ENCODE data around the gene SALL2. TPM values are rescaled to one million over a fixed set of nuclear protein-coding genes. Genes with fewer than 3 reads are reported as not detected.

Gene SALL2
- total and polyA plus RNA-seq, 2 of the 8 experiments (the other 6 are each of a cell fraction or from before 2014, with no cell fraction given), result 310 to 360 TPM

DNA sequence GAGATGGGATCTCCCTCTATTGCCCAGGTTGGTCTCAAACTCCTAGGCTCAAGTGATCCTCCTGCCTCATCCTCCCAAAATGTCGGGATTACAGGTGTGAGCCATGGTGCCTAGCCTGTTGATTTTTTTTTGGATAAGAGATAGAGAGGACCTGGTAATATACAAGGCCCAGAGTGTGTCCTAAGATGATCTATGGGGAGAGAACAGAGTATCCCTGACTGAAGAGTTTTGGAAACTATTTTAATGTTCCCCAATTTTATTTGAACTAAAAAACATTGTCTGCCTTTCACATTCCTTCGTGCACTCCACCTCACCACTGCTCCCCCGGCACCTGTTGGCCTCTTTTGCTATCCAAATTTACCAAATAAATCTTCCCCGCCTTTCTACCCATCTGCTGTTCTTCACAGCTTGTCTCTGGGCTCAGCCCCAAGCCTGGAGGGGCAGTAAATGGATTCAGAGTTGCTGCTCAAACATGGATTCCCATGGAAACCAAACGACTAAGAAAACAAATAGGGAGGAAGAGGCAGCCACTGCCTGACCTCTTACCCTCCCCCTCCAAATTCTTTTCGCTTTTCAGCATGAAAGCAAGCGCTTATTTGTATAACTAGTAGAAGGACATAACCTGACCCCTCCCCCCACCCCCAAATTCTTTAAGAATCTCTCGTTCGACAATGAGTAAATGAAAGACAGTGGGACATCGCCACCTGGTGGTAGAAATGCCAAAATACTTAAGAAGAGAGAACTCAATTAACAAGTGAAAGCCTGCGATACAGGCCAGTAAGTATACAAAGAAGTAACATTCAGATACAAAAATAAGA, 31.1 kb upstream of the SALL2 start (continued):
- TF ChIP-seq, protein P1, sequence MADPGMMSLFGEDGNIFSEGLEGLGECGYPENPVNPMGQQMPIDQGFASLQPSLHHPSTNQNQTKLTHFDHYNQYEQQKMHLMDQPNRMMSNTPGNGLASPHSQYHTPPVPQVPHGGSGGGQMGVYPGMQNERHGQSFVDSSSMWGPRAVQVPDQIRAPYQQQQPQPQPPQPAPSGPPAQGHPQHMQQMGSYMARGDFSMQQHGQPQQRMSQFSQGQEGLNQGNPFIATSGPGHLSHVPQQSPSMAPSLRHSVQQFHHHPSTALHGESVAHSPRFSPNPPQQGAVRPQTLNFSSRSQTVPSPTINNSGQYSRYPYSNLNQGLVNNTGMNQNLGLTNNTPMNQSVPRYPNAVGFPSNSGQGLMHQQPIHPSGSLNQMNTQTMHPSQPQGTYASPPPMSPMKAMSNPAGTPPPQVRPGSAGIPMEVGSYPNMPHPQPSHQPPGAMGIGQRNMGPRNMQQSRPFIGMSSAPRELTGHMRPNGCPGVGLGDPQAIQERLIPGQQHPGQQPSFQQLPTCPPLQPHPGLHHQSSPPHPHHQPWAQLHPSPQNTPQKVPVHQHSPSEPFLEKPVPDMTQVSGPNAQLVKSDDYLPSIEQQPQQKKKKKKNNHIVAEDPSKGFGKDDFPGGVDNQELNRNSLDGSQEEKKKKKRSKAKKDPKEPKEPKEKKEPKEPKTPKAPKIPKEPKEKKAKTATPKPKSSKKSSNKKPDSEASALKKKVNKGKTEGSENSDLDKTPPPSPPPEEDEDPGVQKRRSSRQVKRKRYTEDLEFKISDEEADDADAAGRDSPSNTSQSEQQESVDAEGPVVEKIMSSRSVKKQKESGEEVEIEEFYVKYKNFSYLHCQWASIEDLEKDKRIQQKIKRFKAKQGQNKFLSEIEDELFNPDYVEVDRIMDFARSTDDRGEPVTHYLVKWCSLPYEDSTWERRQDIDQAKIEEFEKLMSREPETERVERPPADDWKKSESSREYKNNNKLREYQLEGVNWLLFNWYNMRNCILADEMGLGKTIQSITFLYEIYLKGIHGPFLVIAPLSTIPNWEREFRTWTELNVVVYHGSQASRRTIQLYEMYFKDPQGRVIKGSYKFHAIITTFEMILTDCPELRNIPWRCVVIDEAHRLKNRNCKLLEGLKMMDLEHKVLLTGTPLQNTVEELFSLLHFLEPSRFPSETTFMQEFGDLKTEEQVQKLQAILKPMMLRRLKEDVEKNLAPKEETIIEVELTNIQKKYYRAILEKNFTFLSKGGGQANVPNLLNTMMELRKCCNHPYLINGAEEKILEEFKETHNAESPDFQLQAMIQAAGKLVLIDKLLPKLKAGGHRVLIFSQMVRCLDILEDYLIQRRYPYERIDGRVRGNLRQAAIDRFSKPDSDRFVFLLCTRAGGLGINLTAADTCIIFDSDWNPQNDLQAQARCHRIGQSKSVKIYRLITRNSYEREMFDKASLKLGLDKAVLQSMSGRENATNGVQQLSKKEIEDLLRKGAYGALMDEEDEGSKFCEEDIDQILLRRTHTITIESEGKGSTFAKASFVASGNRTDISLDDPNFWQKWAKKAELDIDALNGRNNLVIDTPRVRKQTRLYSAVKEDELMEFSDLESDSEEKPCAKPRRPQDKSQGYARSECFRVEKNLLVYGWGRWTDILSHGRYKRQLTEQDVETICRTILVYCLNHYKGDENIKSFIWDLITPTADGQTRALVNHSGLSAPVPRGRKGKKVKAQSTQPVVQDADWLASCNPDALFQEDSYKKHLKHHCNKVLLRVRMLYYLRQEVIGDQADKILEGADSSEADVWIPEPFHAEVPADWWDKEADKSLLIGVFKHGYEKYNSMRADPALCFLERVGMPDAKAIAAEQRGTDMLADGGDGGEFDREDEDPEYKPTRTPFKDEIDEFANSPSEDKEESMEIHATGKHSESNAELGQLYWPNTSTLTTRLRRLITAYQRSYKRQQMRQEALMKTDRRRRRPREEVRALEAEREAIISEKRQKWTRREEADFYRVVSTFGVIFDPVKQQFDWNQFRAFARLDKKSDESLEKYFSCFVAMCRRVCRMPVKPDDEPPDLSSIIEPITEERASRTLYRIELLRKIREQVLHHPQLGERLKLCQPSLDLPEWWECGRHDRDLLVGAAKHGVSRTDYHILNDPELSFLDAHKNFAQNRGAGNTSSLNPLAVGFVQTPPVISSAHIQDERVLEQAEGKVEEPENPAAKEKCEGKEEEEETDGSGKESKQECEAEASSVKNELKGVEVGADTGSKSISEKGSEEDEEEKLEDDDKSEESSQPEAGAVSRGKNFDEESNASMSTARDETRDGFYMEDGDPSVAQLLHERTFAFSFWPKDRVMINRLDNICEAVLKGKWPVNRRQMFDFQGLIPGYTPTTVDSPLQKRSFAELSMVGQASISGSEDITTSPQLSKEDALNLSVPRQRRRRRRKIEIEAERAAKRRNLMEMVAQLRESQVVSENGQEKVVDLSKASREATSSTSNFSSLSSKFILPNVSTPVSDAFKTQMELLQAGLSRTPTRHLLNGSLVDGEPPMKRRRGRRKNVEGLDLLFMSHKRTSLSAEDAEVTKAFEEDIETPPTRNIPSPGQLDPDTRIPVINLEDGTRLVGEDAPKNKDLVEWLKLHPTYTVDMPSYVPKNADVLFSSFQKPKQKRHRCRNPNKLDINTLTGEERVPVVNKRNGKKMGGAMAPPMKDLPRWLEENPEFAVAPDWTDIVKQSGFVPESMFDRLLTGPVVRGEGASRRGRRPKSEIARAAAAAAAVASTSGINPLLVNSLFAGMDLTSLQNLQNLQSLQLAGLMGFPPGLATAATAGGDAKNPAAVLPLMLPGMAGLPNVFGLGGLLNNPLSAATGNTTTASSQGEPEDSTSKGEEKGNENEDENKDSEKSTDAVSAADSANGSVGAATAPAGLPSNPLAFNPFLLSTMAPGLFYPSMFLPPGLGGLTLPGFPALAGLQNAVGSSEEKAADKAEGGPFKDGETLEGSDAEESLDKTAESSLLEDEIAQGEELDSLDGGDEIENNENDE (IDR thresholded peaks at IDR 0.05; ENCODE audit: insufficient replicate concordance, low read length), result no peak
- TF ChIP-seq TAF1 (IDR thresholded peaks at IDR 0.05; ENCODE audit: low read depth, low read length), result peak; percentile 60; the same call in 1 of the 2 replicates
- TF ChIP-seq SAP30 (IDR thresholded peaks at IDR 0.05; ENCODE audit: insufficient read depth, insufficient replicate concordance, low read length), result no peak
- TF ChIP-seq HDAC2 (IDR thresholded peaks at IDR 0.05; ENCODE audit: borderline replicate concordance in 1 of 2, low read depth in 2 of 2, low read length in 2 of 2), result 0 out of 4 replicates have a peak, but pooled peaks have one; percentile 8 to 27
- peak in 1 of 2 experiments; percentile 70; a peak in 2 of 3 replicates for TF ChIP-seq POLR2A (IDR thresholded peaks at IDR 0.05; ENCODE audit: control extremely low read depth in 1 of 2, low read depth in 2 of 2, low read length in 2 of 2)
- TF ChIP-seq TCF12 (IDR thresholded peaks at IDR 0.05; ENCODE audit: low read depth, low read length), result peak; percentile 75; the same call in 1 of the 2 replicates
- TF ChIP-seq TBP (IDR thresholded peaks at IDR 0.05; ENCODE audit: low read depth, low read length), result 0 out of 2 replicates have a peak, but pooled peaks have one; percentile 46
